ENCODE results near the gene ORM1.

ORM1 gene

DNA sequence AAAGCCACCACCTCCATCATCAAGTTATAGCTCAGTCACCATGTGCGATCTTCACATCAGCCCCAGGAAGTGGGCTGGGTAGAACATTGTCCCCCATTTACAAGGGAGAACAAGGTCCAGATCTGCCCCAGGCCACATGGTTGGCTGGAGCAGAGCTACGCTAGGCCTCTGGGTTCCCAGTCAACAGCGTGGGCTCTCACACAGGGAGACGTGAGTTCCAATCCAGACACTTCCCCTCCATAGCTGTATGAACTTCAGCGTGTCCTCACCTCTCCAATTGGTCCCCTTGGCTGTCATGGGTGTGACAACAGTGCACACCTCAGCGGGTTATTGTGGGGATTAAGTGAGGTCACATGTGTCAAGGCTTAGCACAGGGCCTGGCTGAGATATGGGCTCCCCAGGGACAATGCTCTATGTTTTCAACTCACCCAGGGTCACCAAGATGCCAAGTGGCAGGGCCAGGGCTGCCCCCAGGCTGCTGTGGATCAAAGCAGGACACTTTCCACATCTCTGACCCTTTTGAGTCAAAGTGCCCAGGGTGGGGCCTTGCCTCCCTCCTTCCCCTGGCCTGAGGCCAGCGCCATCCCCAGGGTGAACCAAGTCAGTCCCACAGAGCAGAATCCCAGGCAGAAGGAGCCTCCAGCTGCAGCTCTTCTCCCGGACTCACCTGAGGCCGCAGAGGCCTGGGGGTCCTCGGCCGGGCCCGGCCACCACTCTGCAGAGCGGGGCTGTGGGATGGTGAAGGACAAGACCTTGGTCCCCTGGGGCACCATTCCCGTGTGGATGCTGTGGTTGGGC is 45.1 kb downstream of the ORM1 start:
- DNase-seq: no peak

DNA sequence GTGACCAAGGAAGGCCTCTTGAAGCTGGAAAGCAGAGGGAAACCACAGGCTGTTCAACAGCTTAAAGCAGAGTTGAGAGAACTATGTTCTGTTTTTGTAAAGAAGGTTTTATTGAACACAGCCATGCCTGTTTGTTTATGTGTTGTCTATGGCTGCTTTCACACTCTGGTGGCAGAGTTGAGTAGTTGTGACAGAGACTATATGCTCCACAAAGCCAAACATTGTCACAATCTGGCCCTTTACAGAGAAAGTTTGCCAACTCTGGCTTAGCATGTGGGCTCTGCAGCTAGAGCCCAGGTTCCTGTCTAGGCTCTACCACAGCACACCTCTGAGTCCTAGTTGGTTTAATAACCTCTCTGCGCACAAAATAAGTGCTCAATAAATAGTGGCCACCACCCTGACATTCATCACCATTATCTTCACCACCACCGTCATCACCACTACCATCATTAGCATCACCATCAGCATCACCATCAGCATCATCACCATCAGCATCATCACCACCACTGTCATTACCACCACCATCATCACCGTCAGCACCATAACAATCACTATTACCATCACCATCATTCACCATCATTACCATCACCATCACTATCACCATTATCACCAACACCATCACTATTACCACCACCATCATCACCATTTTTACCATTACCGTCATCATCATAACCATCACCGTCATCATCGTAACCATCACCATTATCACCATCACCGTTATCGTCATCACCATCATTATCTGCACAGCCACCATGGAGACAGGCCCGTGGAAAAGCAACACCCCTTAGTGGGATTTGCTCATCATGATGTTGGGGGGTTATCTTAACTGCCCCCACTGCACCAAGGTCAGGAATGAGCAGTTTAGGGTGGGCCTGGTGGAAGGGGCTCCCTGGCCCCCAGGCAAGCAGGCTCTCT is 46.6 kb downstream of the ORM1 start:
- no peak for DNase-seq

DNA sequence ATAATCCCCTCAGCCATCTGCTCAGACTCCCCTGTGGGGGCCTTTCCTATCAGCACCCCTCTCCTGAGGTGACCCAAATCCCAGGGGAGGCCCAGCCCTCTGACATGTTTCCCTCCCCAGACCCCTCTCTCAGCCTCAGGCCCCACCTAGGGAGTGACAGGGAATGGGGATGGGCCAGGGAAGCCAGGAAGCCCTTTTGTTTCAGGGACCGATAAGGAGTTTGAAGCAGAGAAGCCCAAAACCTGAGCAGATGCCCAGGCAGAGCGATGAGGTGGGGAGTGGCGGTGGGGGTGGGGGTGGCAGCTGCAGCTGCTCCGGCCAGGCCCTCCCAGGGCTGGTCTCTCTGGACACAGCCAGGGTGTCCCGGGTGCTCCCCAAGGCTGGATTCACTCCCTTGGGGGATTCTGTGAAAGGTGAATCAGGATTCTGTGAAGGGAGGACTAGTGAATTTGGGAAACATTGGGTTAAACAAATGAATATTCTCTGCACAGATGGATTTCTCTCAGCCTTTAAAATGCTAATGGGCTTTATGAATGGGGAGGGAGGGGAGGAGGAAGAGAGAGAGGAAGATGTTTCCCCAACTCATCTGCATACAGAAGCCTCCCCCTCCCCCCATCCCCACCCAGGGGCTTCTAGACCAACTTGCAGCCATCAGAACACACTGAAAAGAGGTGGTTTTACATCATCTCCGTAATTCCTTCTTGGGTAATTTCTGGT is 47.5 kb downstream of the ORM1 start:
- DNase-seq: no peak

DNA sequence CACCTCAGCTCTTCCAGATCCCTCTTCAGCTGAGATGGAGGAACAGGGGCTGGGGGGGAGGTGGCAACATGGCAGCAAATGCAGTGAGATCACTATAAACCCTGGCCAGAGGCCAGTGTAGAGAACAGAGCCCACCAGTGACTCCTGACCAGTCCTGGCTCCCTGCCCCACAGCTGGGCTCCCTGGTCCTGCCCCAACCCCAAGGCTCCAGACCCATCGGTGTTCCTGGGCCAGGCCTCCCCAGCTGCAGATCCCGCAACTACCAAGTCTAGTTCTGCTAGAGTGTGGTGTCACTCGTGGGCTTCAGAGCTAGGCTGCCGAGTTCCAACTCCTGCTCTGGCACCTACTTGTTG is 48.0 kb downstream of the ORM1 start:
- no peak for DNase-seq

DNA sequence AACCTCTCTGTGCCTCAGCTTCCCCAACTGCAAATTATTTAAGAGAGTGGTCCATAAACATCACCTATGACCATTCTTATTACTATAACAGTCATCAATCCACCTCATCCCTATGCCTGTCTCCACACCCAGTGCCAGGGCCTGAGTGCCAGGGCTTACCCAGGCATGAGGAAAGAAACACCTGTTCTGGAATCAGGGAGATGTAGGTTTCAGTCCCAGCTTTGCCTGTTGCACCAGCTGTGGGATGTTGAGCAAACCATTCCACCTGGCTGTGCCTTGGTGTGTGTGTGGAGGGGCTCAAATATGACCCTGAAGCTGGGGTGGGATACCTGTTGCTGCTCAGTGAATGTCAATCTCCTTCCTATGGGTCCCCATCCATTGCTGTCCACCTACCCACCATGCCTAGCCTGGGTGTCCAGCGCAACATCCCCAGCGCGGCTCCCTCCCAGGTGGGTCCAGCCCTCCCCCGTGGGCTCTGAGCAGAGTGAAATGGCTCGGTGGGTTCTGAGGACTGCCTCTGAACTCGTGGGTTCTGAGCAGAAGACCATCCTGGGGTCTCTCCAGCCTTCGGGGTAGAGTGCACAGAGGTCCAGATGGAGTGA is 48.5 kb downstream of the ORM1 start:
- no peak for DNase-seq

DNA sequence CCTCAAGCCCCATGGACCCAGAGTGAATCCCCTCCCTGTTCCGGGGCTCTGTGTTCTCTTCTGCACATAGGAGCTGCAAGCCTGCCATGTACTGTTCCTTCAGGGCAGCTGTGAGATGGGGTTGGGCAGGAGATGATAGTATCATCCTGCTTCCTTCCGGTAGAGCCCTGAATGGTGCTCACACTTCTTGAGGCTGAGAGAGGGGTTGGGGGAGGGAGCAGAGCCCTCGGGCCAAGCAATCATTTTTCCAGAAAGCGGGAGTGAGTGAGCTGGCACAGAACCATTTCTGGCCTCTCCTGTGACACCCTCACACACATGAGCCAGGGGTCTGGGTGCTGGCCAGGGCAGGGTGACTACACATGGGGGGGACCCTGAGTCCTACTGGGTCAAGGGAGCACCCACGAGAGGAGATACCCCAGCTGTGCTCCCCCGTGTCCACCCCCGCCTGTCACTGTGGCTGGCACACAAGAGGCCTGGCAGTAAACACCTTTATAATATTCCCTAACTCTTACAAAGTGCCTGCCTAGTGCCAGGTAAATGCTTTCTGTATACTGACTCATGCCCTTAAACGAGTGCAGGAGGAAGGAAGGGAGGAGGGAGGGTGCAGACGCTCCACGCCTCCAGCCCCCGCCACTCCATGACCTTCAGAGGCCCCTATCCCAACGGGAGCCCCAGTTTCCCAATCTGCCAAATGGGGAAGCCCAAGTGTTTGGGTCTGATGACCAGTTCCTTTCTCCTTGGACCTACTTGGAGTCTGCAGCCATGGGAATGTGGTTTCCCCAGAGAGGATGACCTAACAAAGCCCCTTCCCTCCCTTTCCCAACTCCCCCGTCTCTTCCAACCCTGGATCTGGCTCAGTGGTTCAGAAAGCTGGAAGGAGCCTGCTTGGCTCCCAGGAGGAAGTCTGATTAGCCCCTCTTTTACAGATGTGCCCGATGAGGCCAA is 49.3 kb downstream of the ORM1 start:
- no peak for DNase-seq

DNA sequence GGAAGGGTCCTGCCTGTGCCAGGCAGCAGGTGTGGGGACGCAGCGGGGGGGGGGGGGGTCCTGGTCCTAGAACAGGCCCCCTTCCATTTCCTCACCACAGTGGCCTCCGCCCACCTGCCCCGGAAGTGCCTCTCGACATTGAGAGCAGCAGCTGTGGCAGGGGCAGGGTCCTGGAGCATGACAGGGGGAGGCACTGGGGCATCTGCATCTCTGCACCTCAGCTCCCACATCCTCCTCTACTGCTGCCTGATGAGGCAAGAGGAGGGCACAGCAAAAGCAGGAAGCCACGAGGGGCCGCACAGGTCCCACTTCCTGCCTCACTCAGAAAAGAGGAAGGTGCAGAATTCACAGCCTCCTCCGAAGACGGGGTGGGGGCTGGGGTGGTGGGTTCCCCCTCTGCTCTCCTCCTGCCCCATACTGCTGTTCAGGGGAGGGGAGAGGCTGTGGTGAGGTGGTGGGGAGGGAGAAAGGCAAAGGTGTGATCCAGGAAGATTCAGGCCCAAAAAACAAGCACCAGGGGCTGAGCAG is 50.1 kb downstream of the ORM1 start:
- no peak for DNase-seq

DNA sequence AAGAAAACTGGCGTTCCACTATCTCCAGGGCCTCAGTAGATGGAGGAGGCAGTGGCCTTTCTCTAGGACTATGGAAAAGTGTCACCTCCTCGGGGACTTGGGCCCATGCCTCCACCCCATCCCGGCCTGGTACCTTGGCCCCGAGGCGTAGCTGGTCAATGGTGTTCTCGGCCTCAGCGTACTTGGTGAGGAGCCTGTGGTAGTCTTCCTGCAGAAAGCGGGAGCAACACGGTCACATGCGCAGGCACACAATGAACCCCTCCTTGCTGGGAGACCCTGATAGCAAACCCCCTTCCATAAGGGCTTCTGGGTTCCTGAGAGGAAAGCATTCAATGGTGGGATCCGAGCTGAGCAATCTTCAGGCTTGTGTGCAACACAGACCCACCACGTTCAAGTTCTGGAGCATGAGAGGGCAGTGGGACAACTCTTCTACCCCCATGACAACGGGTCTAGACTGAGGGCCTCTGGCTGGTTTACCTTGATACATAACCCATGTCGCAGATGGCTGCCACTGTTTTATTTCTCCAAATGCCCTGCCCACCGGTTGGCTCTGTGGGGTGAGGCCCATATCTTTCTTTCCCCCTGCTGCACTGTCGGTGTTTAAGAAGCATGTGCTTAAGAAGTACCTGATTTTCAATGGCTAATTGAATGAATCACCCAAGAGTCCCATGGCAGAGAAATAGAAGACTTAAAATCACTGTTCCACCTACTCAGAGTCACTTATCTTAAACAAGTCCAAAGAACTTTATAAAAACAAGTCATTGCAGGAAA is 51.2 kb downstream of the ORM1 start:
- no peak for DNase-seq

DNA sequence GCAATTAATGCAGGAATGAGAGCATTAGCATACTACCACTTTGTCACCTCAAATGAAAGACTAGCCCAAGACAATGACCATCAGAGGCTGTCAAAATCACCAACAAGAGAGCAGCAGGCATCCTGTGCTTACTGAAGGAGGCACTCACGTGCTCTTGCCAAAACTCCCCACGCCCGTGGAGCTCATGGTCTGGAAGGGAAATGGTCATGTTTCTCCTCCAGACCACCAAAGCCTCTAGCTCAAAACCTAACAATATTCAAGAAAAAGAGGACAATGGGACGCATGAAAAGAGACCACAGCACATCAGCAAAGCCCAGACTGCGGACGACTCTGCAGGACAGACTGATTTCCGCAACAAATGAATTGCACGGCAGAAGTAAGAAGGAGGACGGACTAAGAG is 52.0 kb downstream of the ORM1 start:
- DNase-seq: no peak

DNA sequence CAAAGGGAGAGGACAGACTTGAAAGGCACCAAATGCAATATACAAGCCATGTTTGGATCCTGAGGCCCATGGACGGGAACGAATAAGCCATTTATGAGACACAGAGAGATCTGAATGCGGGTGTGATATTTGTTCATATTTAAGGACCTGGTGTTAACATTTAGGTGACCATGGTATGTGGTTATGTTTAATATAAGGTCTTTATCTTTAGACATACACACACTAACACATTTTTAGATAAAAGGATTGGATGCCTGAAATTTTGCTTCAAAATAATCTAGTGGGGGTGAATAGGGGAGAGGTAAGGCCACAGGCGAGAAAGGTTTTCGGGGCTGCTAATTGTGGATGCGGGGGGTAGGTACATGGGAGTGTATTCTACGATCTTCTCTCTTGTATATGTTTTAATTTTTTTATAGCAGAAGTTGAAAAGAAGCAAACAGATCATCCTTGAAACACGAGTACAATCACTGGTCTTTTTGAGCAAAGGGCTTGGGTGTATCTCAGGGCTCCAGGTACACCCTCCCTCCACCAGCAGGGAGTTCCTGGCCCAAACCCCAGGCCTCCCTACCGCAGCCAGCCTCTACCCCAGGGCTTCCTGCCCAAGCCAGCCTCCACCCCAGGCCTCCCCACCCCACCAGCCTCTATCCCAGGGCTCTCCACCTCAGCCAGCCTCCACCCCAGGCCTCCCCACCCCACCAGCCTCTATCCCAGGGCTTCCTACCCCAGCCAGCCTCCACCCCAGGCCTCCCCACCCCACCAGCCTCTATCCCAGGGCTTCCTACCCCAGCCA is 52.7 kb downstream of the ORM1 start:
- DNase-seq: no peak
